SK-N-SH (cell line): ENCODE measurements around the gene LRMDA. TPM values are rescaled to one million over a fixed set of nuclear protein-coding genes. Genes with fewer than 3 reads are reported as not detected.
A peak's percentile ranks its signal among the peaks of the same experiment; 100 is the strongest.

Experiments used
- CTCF ChIA-PET: fragments of 300-600, 350-600 bp; formaldehyde crosslinking; extraction: SDS; loops from one replicate; lab custom pipeline; 2021; lab: Yijun Ruan, JAX
- POLR2A ChIA-PET: fragments of 350-600 bp; sonication (Branson Sonifier 250); formaldehyde crosslinking; extraction: SDS; loops from one replicate; lab custom pipeline; 2020; ENCODE audit warnings: antibody characterized with exemption, inconsistent platforms; lab: Yijun Ruan, JAX
- DNase-seq: peaks from one replicate; pipeline ENCODE4 v3.0.0; 2012
- H2AFZ ChIP-seq: fragments of 200-600 bp; sonication (generic); 2 replicates; pipeline ENCODE4 v1.8.1; 2016; ENCODE audit warnings: antibody characterized with exemption, mild to moderate bottlenecking, low read depth
- H3F3A ChIP-seq: fragments of 200-600 bp; sonication (generic); replicated peaks from 2 replicates; pipeline ENCODE3; 2016; ENCODE audit warnings: antibody characterized with exemption, mild to moderate bottlenecking; ENCODE audit not compliant: insufficient read depth
- H3K27ac ChIP-seq, 2 experiments: fragments of 200-500 bp in 1 of 2; fragments of 200-600 bp in 1 of 2; sonication (Bioruptor generic) in 1 of 2; sonication (generic), shearing (Covaris generic) in 1 of 2; 2 replicates each; pipeline versions ENCODE4 v1.5.1 to v1.6.1; 2014 to 2016; ENCODE audit warnings: low read depth in 2 of 2, inconsistent platforms in 1 of 2, low read length in 1 of 2, mild to moderate bottlenecking in 1 of 2, mixed read lengths in 1 of 2
- H3K27me3 ChIP-seq: fragments of 200-600 bp; sonication (generic), shearing (Covaris generic); 2 replicates; pipeline ENCODE4 v1.6.1; 2016; ENCODE audit warnings: mixed run types; ENCODE audit not compliant: insufficient read depth
- H3K36me3 ChIP-seq, 2 experiments: fragments of 200-500 bp in 1 of 2; fragments of 200-600 bp in 1 of 2; sonication (Bioruptor generic) in 1 of 2; sonication (generic) in 1 of 2; replicated peaks in 1 of 2; 2 replicates each; pipeline versions ENCODE3 to v1.5.1; 2014 to 2016; ENCODE audit warnings: low read length in 1 of 2, mild to moderate bottlenecking in 1 of 2; ENCODE audit not compliant: insufficient read depth in 2 of 2, control insufficient read depth in 1 of 2
- H3K4me1 ChIP-seq, 2 experiments: fragments of 200-500 bp in 1 of 2; fragments of 200-600 bp in 1 of 2; sonication (Bioruptor generic) in 1 of 2; sonication (generic), shearing (Covaris generic) in 1 of 2; 2 replicates each; pipeline versions ENCODE4 v1.5.1 to v1.6.1; 2014 to 2016; ENCODE audit warnings: low read depth in 1 of 2, low read length in 1 of 2, mixed run types in 1 of 2; ENCODE audit not compliant: insufficient read depth in 2 of 2, control insufficient read depth in 1 of 2
- H3K4me2 ChIP-seq: fragments of 200-600 bp; sonication (generic), shearing (Covaris generic); 2 replicates; pipeline ENCODE4 v1.6.1; 2017; ENCODE audit warnings: mixed run types
- H3K4me3 ChIP-seq, 2 experiments: fragments of 200-500 bp in 1 of 2; fragments of 200-600 bp in 1 of 2; sonication (Bioruptor generic) in 1 of 2; sonication (generic), shearing (Covaris generic) in 1 of 2; 2 replicates each; pipeline versions ENCODE4 v1.5.1 to v1.8.1; 2014 to 2016; ENCODE audit warnings: low read depth in 2 of 2, inconsistent platforms in 1 of 2, low read length in 1 of 2, mild to moderate bottlenecking in 1 of 2, mixed read lengths in 1 of 2, moderate library complexity in 1 of 2
- H3K79me2 ChIP-seq: fragments of 200-600 bp; sonication (generic); 2 replicates; pipeline ENCODE4 v1.8.1; 2017; ENCODE audit warnings: mild to moderate bottlenecking; ENCODE audit not compliant: insufficient read depth
- H3K9ac ChIP-seq: fragments of 200-600 bp; sonication (generic); 2 replicates; pipeline ENCODE4 v1.6.1; 2017; ENCODE audit warnings: mixed run types
- H3K9me2 ChIP-seq: fragments of 200-600 bp; sonication (generic); 2 replicates; pipeline ENCODE4 v1.6.1; 2017; ENCODE audit warnings: mixed run types
- H3K9me3 ChIP-seq: fragments of 200-600 bp; sonication (generic); 2 replicates; pipeline ENCODE4 v1.6.1; 2017; ENCODE audit warnings: mixed run types, mild to moderate bottlenecking, moderate library complexity
- H4K20me1 ChIP-seq: fragments of 200-600 bp; sonication (generic); 2 replicates; pipeline ENCODE4 v1.6.1; 2017; ENCODE audit warnings: mild to moderate bottlenecking, mixed run types; ENCODE audit not compliant: insufficient read depth
- ELF1 ChIP-seq: IDR thresholded peaks from 2 replicates; pipeline ENCODE4 v1.4.0; 2012
- EP300 ChIP-seq, 2 experiments: IDR thresholded peaks; 2 replicates each; pipeline versions ENCODE4 v1.4.0 to v1.6.1; 2012; ENCODE audit warnings: borderline replicate concordance in 1 of 2, low read depth in 1 of 2, low read length in 1 of 2
- FOXJ3 ChIP-seq: sonication (generic); formaldehyde crosslinking; IDR thresholded peaks from 2 replicates; pipeline ENCODE4 v1.5.1; 2020; ENCODE audit warnings: mild to moderate bottlenecking, missing genetic modification reagents
- MXI1 ChIP-seq: IDR thresholded peaks from 2 replicates; pipeline ENCODE4 v1.6.1; 2012; ENCODE audit warnings: mild to moderate bottlenecking, low read depth, low read length, improper control_type of control experiment
- NRF1 ChIP-seq: IDR thresholded peaks from 2 replicates; pipeline ENCODE4 v1.6.1; 2012; ENCODE audit warnings: low read depth, mild to moderate bottlenecking, low read length
- POLR2AphosphoS5 ChIP-seq: IDR thresholded peaks from 2 replicates; pipeline ENCODE4 v1.6.1; 2012; ENCODE audit warnings: low read depth, low read length
- RCOR1 ChIP-seq: fragments of 150-350 bp; IDR thresholded peaks from 2 replicates; pipeline ENCODE4 v1.6.1; 2017; ENCODE audit warnings: antibody characterized with exemption, low read length
- RXRA ChIP-seq: IDR thresholded peaks from 2 replicates; pipeline ENCODE4 v1.4.0; 2012; ENCODE audit warnings: low read depth, mild to moderate bottlenecking, borderline replicate concordance
- SIN3A ChIP-seq: IDR thresholded peaks from 2 replicates; pipeline ENCODE4 v1.6.1; 2012; ENCODE audit warnings: low read depth, mild to moderate bottlenecking, low read length, moderate library complexity, borderline replicate concordance
- TEAD4 ChIP-seq: IDR thresholded peaks from 2 replicates; pipeline ENCODE4 v1.4.0; 2012; ENCODE audit warnings: mild to moderate bottlenecking, borderline replicate concordance; ENCODE audit not compliant: insufficient read depth
- WGBS: methylation state at CpG from one replicate; pipeline ENCODE4 v1.1.6; 2017; ENCODE audit warnings: low lambda C conversion rate; 5-methylcytosine and 5-hydroxymethylcytosine counted together
- polyA plus RNA-seq, 3 experiments: library from polyadenylated mRNA; depleted of rRNA; stranded (reverse); fragments of >200 nt; gene quantifications; 2 replicates each; pipeline ENCODE4 v1.2.3, GENCODE V29; 2012
- TF ChIP-seq, protein P1 (sequence below): fragments of 150-350 bp; IDR thresholded peaks from 2 replicates; pipeline ENCODE4 v1.6.1; 2016; ENCODE audit warnings: mild to moderate bottlenecking, low read depth, low read length
- TF ChIP-seq, protein P2 (sequence below): IDR thresholded peaks from 2 replicates; pipeline ENCODE4 v1.4.0; 2012; ENCODE audit warnings: low read depth, borderline replicate concordance

LRMDA gene
- polyA plus RNA-seq, 1 of the 3 experiments (the other 2 are of a cell fraction): 0.95 TPM

GRCh38 chr10:76331742-76332141 lies 900.3 kb downstream of the LRMDA start:
- CTCF ChIA-PET: no interaction called here
- peak overlapping the region; percentile 43; the same call in 1 of the 2 replicates for H2AFZ ChIP-seq
- H3K79me2 ChIP-seq: no peaks in the 10 kb centered on the region
- H3K9me3 ChIP-seq: no peaks in the 10 kb centered on the region
- no peak overlapping the region for H3K4me2 ChIP-seq
- H3K4me3 ChIP-seq: no peak overlapping the region
- H3K9ac ChIP-seq: no peak overlapping the region
- 94% methylated on average over 4 of the region's 4 CpGs for WGBS
- no peaks in the 10 kb centered on the region for H3K9me2 ChIP-seq
- H3F3A ChIP-seq: peaks cover 16% of the 10 kb centered on the region
- POLR2A ChIA-PET: no interaction called here
- H3K27me3 ChIP-seq: no peaks in the 10 kb centered on the region
- TF ChIP-seq MXI1: no peak
- no peak overlapping the region for H3K27ac ChIP-seq
- DNase-seq: no peak
- peaks cover 0 to 12% of the 10 kb centered on the region in 2 experiments; a peak in 2 of 4 replicates for H3K4me1 ChIP-seq
- no peaks in the 10 kb centered on the region for H3K36me3 ChIP-seq
- no peaks in the 10 kb centered on the region for H4K20me1 ChIP-seq

GRCh38 chr10:76333326-76333725 lies 901.9 kb downstream of the LRMDA start:
- no peak overlapping the region for H3K4me2 ChIP-seq
- no peaks in the 10 kb centered on the region for H3K9me2 ChIP-seq
- no peak overlapping the region for H3K9ac ChIP-seq
- H2AFZ ChIP-seq: no peak overlapping the region; the same call in 1 of the 2 replicates
- CTCF ChIA-PET: no interaction called here
- H3K27ac ChIP-seq: no peak overlapping the region
- H3K4me1 ChIP-seq: peaks cover 0 to 19% of the 10 kb centered on the region in 2 experiments; a peak in 2 of 4 replicates
- H4K20me1 ChIP-seq: no peaks in the 10 kb centered on the region
- no peaks in the 10 kb centered on the region for H3K27me3 ChIP-seq
- POLR2A ChIA-PET: no interaction called here
- WGBS: 83% methylated on average over 2 of the region's 2 CpGs
- H3K36me3 ChIP-seq: no peaks in the 10 kb centered on the region
- H3K9me3 ChIP-seq: no peaks in the 10 kb centered on the region
- H3F3A ChIP-seq: peaks cover 16% of the 10 kb centered on the region
- TF ChIP-seq NRF1 (no peak), FOXJ3 (CRISPR knock-in tag) (no peak), RCOR1 (no peak), POLR2AphosphoS5 (no peak), SIN3A (no peak), EP300 (IDR thresholded peaks at IDR 0.05; ENCODE audit: borderline replicate concordance in 1 of 2, low read depth in 1 of 2, low read length in 1 of 2) (no peak), RXRA (no peak), ELF1 (no peak), TEAD4 (no peak)
- TF ChIP-seq, protein P1, sequence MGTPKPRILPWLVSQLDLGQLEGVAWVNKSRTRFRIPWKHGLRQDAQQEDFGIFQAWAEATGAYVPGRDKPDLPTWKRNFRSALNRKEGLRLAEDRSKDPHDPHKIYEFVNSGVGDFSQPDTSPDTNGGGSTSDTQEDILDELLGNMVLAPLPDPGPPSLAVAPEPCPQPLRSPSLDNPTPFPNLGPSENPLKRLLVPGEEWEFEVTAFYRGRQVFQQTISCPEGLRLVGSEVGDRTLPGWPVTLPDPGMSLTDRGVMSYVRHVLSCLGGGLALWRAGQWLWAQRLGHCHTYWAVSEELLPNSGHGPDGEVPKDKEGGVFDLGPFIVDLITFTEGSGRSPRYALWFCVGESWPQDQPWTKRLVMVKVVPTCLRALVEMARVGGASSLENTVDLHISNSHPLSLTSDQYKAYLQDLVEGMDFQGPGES: no peak
- TF ChIP-seq, protein P2, sequence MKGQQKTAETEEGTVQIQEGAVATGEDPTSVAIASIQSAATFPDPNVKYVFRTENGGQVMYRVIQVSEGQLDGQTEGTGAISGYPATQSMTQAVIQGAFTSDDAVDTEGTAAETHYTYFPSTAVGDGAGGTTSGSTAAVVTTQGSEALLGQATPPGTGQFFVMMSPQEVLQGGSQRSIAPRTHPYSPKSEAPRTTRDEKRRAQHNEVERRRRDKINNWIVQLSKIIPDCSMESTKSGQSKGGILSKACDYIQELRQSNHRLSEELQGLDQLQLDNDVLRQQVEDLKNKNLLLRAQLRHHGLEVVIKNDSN: no peak
- TF ChIP-seq, all 33 proteins: peak for 0
- no peak for DNase-seq
- H3K4me3 ChIP-seq: no peak overlapping the region
- no peaks in the 10 kb centered on the region for H3K79me2 ChIP-seq
